GM19397 (cell line): ENCODE results near the gene RERE.
"Not testable (repeated sequence)": the region's sequence is repeated elsewhere in the genome, so short reads cannot be mapped to it uniquely, and the experiment has no call there.

Source experiments
- ATAC-seq: cut with Tn5 transposase; IDR thresholded peaks from one replicate; pipeline ENCODE4 v1.9.1; 2021; ENCODE audit warnings: mild to moderate bottlenecking, moderate library complexity; ENCODE audit not compliant: unreplicated experiment

The RERE gene

DNA sequence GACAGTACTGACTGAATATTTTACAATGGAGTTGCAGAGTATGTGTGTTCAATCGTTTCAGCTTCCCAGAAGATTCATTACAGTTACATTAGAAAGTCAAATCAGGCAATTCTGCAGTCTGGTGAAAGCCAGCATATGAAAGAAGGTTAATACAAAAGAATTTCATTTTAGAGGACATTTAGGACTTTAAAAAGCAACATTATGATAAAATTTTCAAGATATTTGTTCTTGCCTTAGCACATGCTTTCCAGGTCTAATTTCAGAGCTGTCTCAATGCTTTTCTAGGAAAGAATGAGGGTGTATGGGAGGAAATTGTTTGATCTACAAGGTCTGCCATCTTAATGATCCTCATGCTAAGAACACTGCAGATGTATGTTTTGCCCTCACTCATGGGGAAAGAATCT is 63.2 kb downstream of the RERE start:
- ATAC-seq: no peak

DNA sequence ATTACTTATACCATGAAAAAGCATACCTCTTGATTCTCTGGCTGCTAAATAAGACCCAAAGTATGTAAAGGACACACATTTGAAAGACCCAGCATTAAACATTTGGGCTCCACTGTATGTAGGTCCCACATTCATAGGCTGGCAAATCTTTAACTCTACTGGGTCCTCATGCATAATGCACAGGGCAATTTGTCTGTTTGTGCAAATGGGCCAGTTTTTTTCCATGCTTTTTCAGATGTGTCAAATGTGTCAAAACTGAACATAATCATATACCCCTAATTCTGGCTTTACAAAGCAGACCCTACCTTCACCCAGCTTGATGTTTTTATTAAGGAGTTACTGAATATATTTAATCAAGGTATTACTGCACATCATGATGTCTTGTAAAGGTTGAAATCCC is 63.7 kb downstream of the RERE start:
- no peak for ATAC-seq

DNA sequence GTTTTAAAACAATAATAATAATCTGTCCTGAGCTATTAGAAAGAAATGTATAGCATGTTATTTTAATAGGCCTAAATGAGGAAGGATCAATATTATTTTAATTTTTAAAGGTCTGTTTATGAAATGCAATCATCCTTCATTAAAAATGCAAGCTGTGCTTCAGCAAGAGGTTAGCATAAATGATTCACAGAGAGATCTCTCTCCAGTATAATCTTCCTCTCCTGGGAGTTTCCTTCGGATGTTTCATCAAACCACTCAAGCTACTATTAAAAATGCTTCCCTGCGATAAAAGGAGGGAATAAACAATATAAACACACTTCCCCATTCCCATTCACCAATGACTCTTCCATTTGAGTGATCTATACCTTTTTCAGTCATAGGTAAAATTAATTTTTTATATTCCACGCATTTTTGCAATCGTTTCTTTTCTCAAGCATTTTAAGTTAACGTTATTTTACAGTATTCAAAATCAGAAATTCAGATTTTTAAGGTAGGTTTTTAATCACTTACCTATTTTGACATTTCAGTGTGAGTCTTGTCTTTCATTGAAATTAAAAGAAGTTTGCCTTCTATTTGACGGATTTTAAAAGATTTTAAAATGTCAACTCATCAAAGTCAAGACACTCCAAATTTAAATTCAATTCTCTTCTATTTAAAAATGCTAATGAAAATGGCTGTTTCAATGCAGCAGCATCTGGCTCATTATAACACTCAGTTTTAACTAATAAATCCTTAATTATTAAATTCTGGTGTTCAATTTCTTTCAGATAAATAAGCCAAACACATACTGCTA is 64.3 kb downstream of the RERE start:
- no peak for ATAC-seq

DNA sequence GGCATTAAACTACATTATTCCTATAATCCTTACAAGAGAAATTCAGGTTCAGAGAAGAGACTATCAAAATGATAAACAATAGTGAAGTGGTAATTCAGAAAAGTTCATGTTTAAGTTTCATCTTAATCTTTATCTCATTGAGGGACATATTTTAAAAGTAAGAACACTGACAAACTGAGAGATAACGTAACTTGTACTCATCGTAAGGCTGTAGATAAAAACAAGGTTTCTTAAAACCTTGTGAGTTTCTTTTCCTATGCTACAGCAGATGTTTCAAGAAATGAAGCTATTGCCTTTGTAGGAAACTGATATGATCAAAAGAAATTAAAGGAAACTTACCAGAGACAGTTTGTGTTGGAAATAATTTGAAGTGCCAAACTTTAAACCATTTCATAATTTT is 65.0 kb downstream of the RERE start:
- no peak for ATAC-seq

DNA sequence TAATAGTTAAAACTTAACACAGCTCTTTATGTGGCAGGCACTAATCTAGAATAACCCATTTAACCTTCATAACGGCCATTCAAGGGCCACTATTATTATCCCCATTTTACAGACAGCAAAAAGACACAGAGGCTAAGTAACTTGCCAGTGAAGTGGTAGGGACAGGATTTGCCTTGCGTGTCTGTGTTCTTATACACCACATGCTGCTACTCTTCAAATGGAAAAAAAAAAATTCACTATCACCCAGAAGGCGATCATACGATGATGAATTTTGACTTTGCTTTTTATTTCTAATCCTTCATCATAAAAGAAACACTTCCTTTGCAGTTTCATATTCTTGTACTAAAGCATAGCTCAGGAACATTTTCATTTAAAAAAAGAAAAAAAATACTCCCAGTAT is 65.5 kb downstream of the RERE start:
- ATAC-seq: no peak

DNA sequence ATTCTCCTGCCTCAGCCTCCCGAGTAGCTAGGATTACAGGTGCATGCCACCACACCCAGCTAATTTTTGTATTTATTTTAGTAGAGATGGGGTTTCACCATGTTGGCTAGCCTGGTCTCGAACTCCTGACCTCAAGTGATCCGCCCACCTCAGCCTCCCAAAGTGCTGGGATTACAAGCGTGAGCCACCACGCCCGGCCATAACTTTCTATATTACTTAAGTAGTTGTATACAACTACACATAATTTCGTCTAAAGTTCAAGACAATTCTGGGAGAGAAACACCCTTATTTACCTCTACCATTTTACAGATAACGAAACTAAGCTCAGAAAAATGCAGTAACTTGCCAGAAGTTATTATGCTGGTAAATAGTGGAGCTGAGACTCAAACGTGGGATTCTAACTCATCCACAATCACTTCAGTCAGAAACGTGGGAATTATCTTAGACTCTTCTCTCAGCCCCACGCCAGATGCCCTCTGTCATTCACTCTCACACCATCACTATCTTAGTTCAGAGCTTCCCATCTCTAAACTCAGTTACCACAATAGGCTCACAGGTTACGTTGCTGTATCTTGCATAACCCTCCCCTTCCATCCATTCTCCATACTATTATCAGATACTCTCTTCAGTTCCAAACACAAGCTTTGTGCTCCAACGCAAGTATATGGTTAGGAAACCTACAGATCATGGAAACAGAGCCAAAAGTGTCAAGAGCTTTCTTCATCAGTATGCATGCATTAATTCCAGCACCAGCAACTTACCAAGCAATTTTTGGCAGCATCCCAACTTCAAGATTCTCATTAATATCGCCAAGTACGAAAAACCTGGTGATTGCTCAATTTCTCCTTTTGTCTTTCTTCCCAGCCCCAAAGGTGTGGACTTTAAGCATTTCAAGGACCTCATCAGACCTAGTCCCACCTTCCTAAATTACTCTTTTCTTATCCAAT is 69.3 kb downstream of the RERE start:
- no peak for ATAC-seq

DNA sequence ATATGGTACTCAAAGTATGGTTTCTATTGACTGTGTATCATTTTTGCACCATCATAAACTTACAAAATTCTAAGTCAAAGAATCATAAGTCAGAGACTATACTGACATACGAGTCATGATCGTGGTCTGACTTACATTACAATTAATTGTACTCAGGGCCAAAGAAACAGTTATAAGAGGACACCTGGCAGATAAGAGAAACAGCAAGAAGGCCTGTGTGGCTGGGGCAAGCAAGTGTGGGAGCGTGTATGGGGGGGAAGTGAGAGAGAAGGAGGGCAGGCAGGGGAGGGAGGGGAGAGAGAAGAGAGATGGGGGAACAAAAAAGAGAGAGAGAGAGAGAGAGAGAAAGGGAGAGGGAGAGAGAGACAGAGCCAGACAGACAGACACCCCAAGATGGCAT is 70.9 kb downstream of the RERE start:
- ATAC-seq: no peak

DNA sequence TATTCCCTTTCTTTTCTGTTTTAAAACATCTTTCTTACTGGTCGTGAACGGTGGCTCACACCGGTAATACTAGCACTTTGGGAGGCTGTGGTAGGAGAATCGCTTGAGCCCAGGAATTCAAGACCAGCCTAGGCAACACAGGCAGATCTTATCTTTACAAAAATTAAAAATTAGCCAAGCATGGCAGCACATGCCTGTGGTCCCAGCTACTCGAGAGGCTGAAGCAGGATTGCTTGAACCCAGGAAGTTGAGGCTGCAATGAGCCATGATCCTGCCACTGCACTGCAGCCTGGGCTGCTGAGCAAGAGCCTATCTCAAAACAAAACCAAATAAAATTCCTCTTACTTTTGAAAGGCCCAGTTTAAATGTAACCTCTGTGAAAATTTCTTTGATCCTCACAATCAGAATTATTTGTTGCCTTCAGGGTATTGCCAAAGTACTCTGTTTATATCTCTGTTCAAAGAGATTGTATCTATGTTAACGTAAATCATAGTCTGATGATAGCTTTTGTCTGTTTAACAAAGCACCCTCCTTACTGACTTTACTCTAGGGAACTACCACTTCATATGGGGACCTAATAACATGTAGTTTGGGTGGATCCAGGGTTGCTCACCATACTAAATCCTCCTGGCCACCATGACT is 71.6 kb downstream of the RERE start:
- ATAC-seq: no peak

DNA sequence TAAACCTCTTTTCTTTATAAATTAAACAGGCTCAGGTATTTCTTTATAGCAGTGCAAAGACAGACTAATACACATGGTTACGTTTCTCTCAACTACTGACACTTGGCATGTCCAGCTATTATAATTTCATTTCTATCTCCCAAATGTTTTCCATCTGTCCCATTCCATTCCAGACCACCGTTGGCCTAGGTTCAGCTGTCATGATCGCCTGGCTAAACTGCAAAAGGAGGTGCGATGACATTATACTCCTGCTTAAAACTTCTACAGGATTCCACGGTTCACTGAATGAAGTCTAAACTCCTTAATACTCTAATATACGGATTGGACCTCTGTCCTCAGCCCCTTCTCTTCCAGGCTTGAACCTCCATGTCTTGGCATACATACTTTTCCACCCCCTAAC is 72.1 kb downstream of the RERE start:
- ATAC-seq: no peak

DNA sequence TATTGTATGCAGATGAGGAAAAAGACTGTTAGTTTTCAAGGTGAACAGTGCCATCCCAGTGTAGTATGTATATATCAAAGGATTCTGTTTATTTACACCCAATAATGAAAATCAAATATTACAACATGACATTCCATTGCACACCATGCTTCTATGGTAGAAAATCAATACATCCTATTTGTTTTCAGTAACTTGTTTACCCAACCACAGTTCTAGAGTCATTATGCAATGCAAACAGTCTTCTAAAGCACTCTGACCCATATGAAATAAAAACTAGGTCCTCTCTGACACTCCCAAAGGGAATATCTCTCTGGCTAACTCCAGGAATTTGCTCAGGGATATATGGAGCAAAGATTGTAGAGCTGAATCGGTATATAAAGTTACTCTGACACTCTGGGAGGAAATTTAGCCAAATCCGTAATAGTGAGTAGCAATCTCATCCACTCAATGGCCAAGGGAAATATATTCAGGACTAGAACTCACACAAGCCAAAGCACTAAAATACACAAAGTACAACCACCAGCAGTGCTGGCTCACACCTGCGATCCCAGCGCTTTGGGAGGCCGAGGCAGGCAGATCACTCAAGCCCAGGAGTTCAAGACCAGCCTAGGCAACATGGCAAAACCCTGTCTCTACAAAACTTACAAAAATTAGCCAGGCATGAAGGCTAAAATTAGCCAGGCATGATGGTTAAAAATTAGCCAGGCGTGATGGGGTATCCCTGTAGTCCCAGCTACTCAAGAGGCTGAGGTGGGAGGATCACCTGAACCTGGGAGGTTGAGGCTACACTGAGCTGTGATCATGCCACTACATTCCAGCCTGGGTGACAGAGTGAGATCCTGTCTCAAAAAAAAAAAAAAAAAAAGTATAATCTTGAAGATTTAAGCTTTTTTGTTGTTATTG is 75.2 kb downstream of the RERE start:
- no peak for ATAC-seq

DNA sequence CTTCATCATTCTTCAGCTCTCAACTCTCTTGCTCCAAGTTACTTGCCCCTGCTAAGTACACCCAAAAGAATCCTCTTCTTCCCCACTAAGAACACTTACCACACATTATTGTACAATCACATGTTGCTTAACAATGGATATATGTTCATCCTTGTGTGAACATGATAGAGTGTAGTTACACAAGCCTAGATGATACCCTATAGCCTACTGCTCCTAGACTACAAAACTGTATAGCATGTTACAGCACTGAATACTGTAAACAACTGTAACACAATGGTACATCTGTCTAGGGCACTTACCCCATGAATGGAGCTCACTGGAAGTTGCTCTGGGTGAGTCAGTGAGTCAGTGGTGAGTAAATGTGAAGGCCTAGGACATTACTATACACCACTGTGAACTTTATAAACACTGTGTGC is 77.4 kb downstream of the RERE start:
- no peak for ATAC-seq

DNA sequence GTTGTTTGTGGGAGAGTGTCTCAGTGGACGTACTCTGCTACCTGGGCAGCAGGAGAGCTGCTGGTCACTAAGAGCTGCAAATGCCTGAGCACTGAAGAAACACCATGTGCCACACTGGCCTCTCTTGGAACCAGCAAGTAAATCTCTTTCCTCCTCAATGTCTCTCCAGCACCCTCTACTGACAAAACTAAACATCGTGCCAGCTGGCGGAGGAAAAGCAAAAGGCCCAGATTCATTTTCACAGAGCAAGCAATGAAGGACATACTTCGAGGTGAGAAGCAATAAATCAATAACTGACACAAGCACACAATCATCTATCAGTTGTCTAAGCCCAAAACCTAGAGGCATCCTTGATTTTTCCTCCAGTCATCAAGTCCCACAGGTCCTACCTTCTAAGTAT is 78.1 kb downstream of the RERE start:
- ATAC-seq: no peak

DNA sequence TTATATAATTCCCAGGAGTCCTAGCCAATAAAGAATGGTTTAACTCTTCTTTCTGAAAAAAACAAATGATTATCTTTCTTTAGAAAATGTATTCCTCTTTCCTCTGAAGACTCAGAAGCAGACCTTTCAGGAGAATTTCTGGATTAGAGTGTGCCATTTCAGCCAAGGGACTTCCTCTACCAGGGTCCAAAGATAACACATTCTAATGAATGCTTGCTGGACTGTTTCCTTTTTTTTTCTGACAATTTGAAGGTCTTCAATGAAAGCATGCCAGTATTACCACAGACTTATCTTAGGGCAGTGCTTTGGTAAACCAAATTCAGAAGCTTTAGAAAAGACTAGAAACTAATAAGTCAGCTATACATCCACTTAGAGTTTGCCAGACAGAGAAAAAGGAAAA is 80.5 kb downstream of the RERE start:
- no peak for ATAC-seq

DNA sequence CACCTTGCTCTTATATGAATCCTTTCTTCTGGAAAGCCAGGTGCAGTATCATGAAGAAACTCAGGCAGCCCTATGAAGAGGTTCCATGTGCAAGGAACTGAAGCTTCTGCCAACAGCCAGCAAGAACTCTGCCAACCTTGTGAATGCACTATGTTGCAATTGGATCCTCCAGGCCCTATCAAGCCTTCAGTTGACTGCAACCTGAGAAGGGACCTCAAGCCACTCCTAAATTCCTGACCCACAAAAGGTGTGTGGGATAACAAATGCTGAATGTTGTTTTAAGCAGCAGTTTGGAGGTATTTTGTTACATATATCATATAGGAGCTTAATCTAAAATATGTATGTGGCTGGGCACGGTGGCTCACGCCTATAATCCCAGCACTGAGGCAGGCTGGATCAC is 84.0 kb downstream of the RERE start:
- ATAC-seq: no peak

DNA sequence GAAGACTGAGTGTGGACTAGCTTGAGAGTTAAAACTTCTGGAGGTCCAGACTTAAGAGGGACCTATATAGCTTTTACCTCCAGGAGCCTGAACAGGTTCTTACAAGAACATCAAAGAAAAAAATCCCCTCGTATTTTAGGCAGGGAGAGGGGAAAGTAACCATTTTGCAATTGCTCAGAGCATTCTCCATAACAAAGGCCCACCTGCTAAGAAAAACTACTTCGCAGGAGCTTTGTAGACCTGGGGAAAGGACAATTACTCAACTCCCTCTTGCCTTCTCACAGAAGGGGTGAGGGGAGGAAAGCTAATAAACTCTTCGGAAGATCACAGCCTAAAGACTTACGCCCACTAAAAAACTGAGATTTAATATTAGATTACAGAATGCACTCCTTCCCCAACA is 86.3 kb downstream of the RERE start:
- no peak for ATAC-seq

DNA sequence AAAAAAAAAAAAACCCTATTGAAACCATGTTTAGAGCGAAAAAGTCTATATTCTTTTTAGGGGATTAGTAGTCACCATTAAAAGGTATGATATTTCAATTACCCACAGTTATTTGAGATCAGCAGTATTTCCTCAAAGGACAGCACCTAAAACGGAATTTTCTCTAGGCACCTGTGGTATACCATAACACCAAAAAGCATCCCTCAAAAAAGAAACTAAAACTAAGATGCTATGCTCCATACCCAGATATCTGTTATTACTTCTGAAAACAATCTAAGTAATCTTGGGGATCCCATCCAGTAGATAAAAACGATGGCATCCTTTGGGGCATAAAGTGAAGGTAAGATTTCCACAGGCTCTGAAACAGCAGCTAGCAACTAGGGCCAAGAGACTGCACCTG is 89.0 kb downstream of the RERE start:
- no peak for ATAC-seq

DNA sequence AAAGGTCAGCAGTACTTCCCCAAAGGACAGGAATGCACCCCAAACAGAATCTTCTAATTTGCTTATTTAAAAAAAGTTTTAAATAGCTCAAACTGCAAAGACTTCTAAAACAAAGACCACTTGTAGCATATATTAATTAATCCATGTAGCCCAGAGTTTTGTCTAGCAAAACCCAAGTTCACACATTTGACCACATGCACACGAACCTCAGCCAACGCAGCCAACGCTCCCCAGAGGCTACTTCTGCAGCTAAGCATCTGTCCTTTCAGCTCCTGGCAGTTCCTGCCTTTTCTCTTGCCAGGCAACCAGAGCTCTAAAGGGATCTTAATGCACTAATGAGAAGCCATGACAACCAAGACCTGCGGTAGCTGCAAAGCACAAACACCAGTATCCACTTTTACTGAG is 89.6 kb downstream of the RERE start:
- no peak for ATAC-seq

DNA sequence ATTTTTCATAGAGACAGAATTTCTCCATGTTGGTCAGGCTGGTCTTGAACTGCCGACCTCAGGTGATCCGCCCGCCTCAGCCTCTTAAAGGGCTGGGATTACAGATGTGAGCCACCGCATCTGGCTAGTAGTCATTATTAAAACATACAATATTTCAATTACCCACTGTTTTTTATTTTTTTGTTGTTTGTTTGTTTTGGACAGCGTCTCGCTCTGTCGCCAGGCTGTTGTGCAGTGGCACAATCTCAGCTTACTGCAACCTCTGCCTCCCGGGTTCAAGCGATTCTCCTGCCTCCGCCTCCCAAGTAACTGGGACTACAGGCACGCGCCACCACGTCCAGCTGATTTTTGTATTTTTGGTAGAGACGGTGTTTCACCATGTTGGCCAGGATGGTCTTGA is 90.1 kb downstream of the RERE start:
- ATAC-seq: not testable (repeated sequence)

DNA sequence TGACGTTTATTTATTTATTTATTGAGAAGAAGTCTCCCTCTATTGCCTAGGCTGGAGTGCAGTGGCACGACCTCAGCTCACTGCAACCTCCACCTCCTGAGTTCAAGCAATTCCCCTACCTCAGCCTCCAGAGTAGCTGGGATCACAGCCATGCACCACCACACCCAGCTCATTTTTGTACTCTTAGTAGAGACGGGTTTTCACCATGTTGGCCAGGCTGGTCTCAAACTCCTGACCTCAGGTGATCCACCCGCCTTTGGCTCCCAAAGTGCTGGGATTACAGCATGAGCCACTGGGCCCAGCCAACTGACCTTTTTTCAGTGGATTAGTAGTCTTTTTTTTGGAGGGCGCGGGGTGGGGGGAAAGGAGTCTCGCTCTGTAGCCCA is 90.6 kb downstream of the RERE start:
- not testable (repeated sequence) for ATAC-seq

DNA sequence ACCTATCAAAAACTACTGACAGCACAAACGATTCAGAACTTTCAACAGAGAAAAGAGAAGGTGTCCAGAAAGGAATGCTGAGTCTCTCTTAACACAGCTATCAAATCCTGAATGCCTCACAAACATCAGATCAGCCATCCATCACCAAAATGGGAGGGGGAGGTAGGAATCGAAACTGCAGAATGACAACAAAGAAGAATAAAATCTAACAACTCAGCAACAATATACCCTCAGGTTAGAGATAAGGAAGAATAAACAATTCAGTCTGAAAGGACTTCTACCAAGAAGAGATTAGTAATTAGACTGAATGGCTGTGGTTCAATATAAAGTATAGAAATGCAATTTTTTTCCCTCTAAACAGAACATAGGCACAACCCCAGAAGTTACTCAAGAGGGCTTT is 94.4 kb downstream of the RERE start:
- no peak for ATAC-seq

DNA sequence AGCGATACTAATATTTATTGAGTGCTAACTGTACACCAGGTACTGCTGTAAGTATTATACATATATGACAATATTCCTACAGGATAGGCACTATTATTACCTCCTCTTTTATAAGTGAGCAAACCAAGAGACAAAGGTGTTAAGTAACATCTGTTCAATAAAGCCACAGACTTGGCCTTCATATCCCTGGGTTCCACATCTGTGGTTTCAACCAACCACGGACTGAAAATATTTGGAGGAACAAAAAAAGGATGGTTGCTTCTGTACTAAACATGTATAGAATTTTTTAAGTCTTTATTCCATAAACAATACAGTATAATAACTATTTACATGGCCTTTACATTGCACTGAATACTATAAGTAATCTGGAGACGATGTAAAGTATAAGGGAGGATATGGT is 95.1 kb downstream of the RERE start:
- no peak for ATAC-seq
